ENCODE measurements around the gene PRKG1. TPM values are rescaled to one million over a fixed set of nuclear protein-coding genes. Genes with fewer than 3 reads are reported as not detected.
A peak's percentile ranks its signal among the peaks of the same experiment; 100 is the strongest.

Gene PRKG1
- total RNA-seq, 2 donors from 2014 or later, result 1.3 to 2.7 TPM

DNA sequence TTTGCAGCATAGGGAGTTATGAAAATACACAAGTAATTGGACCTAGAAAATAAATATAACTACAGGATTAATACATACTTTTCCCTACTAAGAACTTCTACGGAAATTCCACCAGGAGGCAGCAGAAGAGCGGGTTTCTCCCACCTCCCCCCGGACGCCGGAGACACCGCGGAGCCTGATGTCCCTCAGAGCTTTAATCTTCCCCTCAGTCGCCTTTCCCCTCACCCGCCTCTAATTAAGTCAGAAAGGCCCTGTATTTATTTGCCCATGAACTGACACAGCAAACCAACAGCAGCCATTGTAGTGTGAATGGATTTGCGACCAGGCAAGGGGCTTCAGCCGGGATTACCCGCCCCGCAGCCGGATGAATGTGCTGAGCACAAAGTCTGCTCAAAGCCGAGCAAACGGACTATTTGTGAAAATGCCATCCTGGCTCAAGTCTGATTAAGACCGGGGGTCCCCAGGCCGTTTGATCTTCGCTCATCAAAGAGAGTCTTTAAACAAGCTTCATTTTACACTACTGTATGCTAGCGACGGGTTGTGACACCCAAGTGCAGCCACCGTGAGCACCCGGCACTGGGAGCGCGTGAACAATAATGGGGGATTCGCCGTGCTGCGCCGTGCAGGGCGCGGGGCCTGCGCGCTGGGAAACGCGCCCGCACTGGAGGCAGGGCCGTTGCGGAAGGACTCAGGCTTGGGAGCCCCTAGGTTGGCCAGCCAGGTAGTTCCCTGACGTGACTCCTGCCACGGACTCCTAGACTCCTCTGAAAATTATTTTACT lies 1234.2 kb downstream of the PRKG1 start:
- Histone ChIP-seq H3K4me1 (ENCODE audit: control insufficient read depth, insufficient read depth, low read length) (no peaks in the 10 kb centered on the region), H3K9me3 (ENCODE audit: control insufficient read depth, low read length) (no peaks in the 10 kb centered on the region), H3K4me3 (ENCODE audit: low read length) (peak overlapping the region; percentile 74), H3K9ac (ENCODE audit: extremely low read depth, low read length, poor library complexity, severe bottlenecking) (no peak overlapping the region), H3K36me3 (ENCODE audit: control insufficient read depth, insufficient read depth, low read length) (no peaks in the 10 kb centered on the region), H3K27me3 (ENCODE audit: control insufficient read depth, insufficient read depth, low read length, poor library complexity, severe bottlenecking) (peaks cover 32% of the 10 kb centered on the region), H3K27ac (ENCODE audit: low read depth, low read length) (no peak overlapping the region)
- Mint-ChIP-seq H3K4me1 (peaks cover 11% of the 10 kb centered on the region), H3K9me3 (no peaks in the 10 kb centered on the region), H3K27ac (peak overlapping the region; percentile 88), H3K36me3 (ENCODE audit: low read depth) (no peaks in the 10 kb centered on the region), H3K27me3 (ENCODE audit: insufficient read depth) (peaks cover 44% of the 10 kb centered on the region), H3K4me3 (peak overlapping the region; percentile 67)
- peak; percentile 85 for DNase-seq
- peak; percentile 92 for TF ChIP-seq CTCF (conservative IDR thresholded peaks at IDR 0.05)
- WGBS, 2 experiments (ENCODE audit: insufficient coverage in 1 of 2, insufficient read length in 1 of 2), result 9 to 11% methylated on average over 13 to 40 of the region's 40 CpGs

GRCh38 chr10:52312942-52313255 lies 1238.6 kb downstream of the PRKG1 start:
- Mint-ChIP-seq H3K4me3 (peak overlapping the region; percentile 74), H3K36me3 (ENCODE audit: low read depth) (peaks cover 7% of the 10 kb centered on the region), H3K4me1 (peaks cover 27% of the 10 kb centered on the region), H3K9me3 (no peaks in the 10 kb centered on the region), H3K27me3 (ENCODE audit: insufficient read depth) (peaks cover 78% of the 10 kb centered on the region), H3K27ac (no peak overlapping the region)
- no peak for DNase-seq
- no peak for TF ChIP-seq CTCF (conservative IDR thresholded peaks at IDR 0.05)
- Histone ChIP-seq H3K4me3 (ENCODE audit: low read length) (peak overlapping the region; percentile 89), H3K9ac (ENCODE audit: extremely low read depth, low read length, poor library complexity, severe bottlenecking) (peak overlapping the region; percentile 44), H3K4me1 (ENCODE audit: control insufficient read depth, insufficient read depth, low read length) (no peaks in the 10 kb centered on the region), H3K36me3 (ENCODE audit: control insufficient read depth, insufficient read depth, low read length) (peaks cover 18% of the 10 kb centered on the region), H3K9me3 (ENCODE audit: control insufficient read depth, low read length) (no peaks in the 10 kb centered on the region), H3K27me3 (ENCODE audit: control insufficient read depth, insufficient read depth, low read length, poor library complexity, severe bottlenecking) (peaks cover 44% of the 10 kb centered on the region), H3K27ac (ENCODE audit: low read depth, low read length) (no peak overlapping the region)
- WGBS, 2 experiments (ENCODE audit: insufficient coverage in 1 of 2, insufficient read length in 1 of 2), result 1% methylated on average over 3 of the region's 3 CpGs; no CpG with 5 or more reads in 1 of the 2 experiments

DNA sequence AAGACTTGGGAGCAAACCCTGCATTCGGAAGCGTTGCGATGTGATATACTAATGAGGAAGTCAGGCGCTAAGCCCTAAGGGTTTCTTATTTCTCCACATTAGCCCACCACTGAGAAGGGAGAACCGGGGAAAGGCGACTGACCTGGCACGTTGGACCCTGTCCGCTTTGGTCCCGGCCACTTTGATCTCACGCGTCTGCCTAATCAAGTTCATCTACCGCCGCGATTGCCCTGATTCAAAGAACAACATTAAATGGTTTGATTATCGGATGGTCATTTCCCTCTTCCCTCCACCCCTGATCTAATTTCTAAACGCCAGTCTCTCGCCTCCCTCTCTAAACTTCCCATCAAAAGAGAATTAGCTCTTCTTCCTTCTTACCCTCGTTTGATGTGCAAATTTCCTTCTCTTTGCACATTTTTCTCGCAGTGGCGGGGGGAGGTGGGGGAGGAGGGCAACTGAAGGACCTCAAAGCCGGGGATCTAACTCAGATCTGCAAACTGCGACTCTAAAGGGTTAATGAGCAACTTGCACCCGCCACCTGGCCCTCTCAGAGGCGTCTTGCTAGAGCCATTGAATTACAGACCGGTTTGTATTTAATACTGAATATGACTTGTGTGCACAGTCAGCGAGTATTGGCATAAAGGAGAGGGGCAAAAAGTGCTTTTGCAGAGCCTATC lies 1239.1 kb downstream of the PRKG1 start:
- WGBS, 2 experiments (ENCODE audit: insufficient coverage in 1 of 2, insufficient read length in 1 of 2), result 1% methylated on average over 19 to 26 of the region's 26 CpGs
- Histone ChIP-seq H3K4me3 (ENCODE audit: low read length) (peak overlapping the region; percentile 89), H3K27ac (ENCODE audit: low read depth, low read length) (no peak overlapping the region), H3K9ac (ENCODE audit: extremely low read depth, low read length, poor library complexity, severe bottlenecking) (peak overlapping the region; percentile 44), H3K4me1 (ENCODE audit: control insufficient read depth, insufficient read depth, low read length) (no peaks in the 10 kb centered on the region), H3K9me3 (ENCODE audit: control insufficient read depth, low read length) (no peaks in the 10 kb centered on the region), H3K36me3 (ENCODE audit: control insufficient read depth, insufficient read depth, low read length) (peaks cover 18% of the 10 kb centered on the region), H3K27me3 (ENCODE audit: control insufficient read depth, insufficient read depth, low read length, poor library complexity, severe bottlenecking) (peaks cover 44% of the 10 kb centered on the region)
- TF ChIP-seq CTCF (conservative IDR thresholded peaks at IDR 0.05), result no peak
- Mint-ChIP-seq H3K27me3 (ENCODE audit: insufficient read depth) (peaks cover 80% of the 10 kb centered on the region), H3K36me3 (ENCODE audit: low read depth) (peaks cover 7% of the 10 kb centered on the region), H3K27ac (no peak overlapping the region), H3K4me3 (peak overlapping the region; percentile 74), H3K4me1 (peaks cover 28% of the 10 kb centered on the region), H3K9me3 (no peaks in the 10 kb centered on the region)
- peak; percentile 80 for DNase-seq
